NCI-H2107 treated with DMSO at 0.1 percent for 48 hours (cell line): ENCODE data around the gene BSND.

Source experiments
- DNase-seq: peaks from one replicate; lab custom pipeline; 2025; ENCODE audit not compliant: unreplicated experiment; lab: John Stamatoyannopoulos, UW

BSND gene

GRCh38 chr1:54990916-54991315, 7.8 kb upstream of the BSND start:
- no peak for DNase-seq

- no peak for DNase-seq
Measured at GRCh38 chr1:54991939-54992338, 6.8 kb upstream of the BSND start.

- DNase-seq: no peak
Measured at GRCh38 chr1:54993140-54993539, 5.6 kb upstream of the BSND start.

- no peak for DNase-seq
Measured at GRCh38 chr1:54994355-54994990, 4.3 kb upstream of the BSND start.

- DNase-seq: no peak
Measured at GRCh38 chr1:54995013-54995760, 3.5 kb upstream of the BSND start.

GRCh38 chr1:54995835-54996234, 2.9 kb upstream of the BSND start:
- no peak for DNase-seq

GRCh38 chr1:54996359-54996868, 2.3 kb upstream of the BSND start:
- peak; percentile 41 for DNase-seq

- no peak for DNase-seq
Measured at GRCh38 chr1:54996869-54997710, 1.6 kb upstream of the BSND start.

GRCh38 chr1:54997711-54997986, 1.1 kb upstream of the BSND start:
- no peak for DNase-seq

- DNase-seq: no peak
Measured at GRCh38 chr1:54998100-54998499, 633 bp upstream of the BSND start.

GRCh38 chr1:55000110-55001085, 1.7 kb downstream of the BSND start:
- no peak for DNase-seq

GRCh38 chr1:55001311-55001710, 2.6 kb downstream of the BSND start:
- DNase-seq: no peak

- DNase-seq: no peak
Measured at GRCh38 chr1:55002686-55003085, 4.0 kb downstream of the BSND start.

GRCh38 chr1:55005351-55006140, 6.8 kb downstream of the BSND start:
- DNase-seq: no peak

GRCh38 chr1:55006931-55007330, 8.2 kb downstream of the BSND start:
- no peak for DNase-seq

GRCh38 chr1:55007625-55008024, 8.9 kb downstream of the BSND start:
- no peak for DNase-seq

- DNase-seq: no peak
Measured at GRCh38 chr1:55010194-55010886, 11.6 kb downstream of the BSND start.

GRCh38 chr1:55010887-55011217, 12.1 kb downstream of the BSND start:
- DNase-seq: no peak

GRCh38 chr1:55012661-55013060, 13.9 kb downstream of the BSND start:
- peak; percentile 90 for DNase-seq
